Endothelial cell of umbilical vein (primary cell): ENCODE data around the gene TYRO3. TPM values are rescaled to one million over a fixed set of nuclear protein-coding genes. Genes with fewer than 3 reads are reported as not detected.

Experiments used
- BruUV-seq: library from RNA; stranded (reverse); fragments of 400-500 nt; replicated peaks from 2 replicates; lab custom pipeline; 2021; lab: Mats Ljungman, UMichigan
- CTCF ChIA-PET: fragments of 300-600, 350-600 bp; sonication (Branson Sonifier 250); formaldehyde crosslinking; loops from one replicate; lab custom pipeline; 2021; ENCODE audit warnings: antibody characterized with exemption, inconsistent platforms; lab: Charles Lee
- POLR2A ChIA-PET: fragments of 300-600, 350-600 bp; sonication (Branson Sonifier 250); formaldehyde crosslinking; loops from one replicate; lab custom pipeline; 2021; ENCODE audit warnings: antibody characterized with exemption, inconsistent platforms; lab: Charles Lee
- DNase-seq: peaks from one replicate; pipeline ENCODE4 v3.0.0-alpha.2; 2011; ENCODE audit warnings: low read depth, low spot score
- FAIRE-seq: peaks from 2 replicates; lab custom pipeline; 2011; peaks lifted over from hg19 to GRCh38; lab: Jason Lieb, UNC
- H2AFZ ChIP-seq: 2 replicates; pipeline ENCODE4 v1.6.0; 2012; ENCODE audit warnings: low read depth, low read length, control low read depth, inconsistent platforms
- H3K27ac ChIP-seq: 2 replicates; pipeline ENCODE4 v1.5.1; 2011; ENCODE audit warnings: low read depth, mild to moderate bottlenecking, control low read depth, low read length, moderate library complexity; ENCODE audit not compliant: insufficient read depth
- H3K27me3 ChIP-seq, 2 experiments: 2 replicates each; pipeline versions ENCODE4 v1.6.0 to v1.6.1; 2011; ENCODE audit warnings: low read length in 2 of 2, mixed read lengths in 1 of 2; ENCODE audit not compliant: control insufficient read depth in 2 of 2, insufficient read depth in 2 of 2
- H3K36me3 ChIP-seq, 2 experiments: 2 replicates in 1 of 2; 3 replicates in 1 of 2; pipeline ENCODE4 v1.5.1; 2011; ENCODE audit warnings: low read length in 2 of 2, mild to moderate bottlenecking in 1 of 2, moderate library complexity in 1 of 2; ENCODE audit not compliant: control insufficient read depth in 2 of 2, insufficient read depth in 2 of 2; ENCODE audit errors: extremely low read depth in 1 of 2
- H3K4me1 ChIP-seq: 3 replicates; pipeline ENCODE4 v1.5.1; 2011; ENCODE audit warnings: mild to moderate bottlenecking, low read length; ENCODE audit not compliant: control insufficient read depth, insufficient read depth; ENCODE audit errors: extremely low read depth
- H3K4me2 ChIP-seq: 2 replicates; pipeline ENCODE4 v1.6.1; 2011; ENCODE audit warnings: low read length, control low read depth, mixed read lengths; ENCODE audit not compliant: insufficient read depth
- H3K4me3 ChIP-seq, 3 experiments: fragments of 200-600 bp in 1 of 3; sonication (generic), shearing (Covaris generic) in 1 of 3; replicated peaks in 1 of 3; 2 replicates each; pipeline ENCODE4 v1.5.1; 2011 to 2016; ENCODE audit warnings: control low read depth in 3 of 3, low read length in 3 of 3, mild to moderate bottlenecking in 2 of 3, inconsistent platforms in 1 of 3, low read depth in 1 of 3, moderate library complexity in 1 of 3; ENCODE audit not compliant: insufficient read depth in 1 of 3
- H3K79me2 ChIP-seq: 2 replicates; pipeline ENCODE4 v1.6.0; 2012; ENCODE audit warnings: low read length, inconsistent platforms; ENCODE audit not compliant: control insufficient read depth, insufficient read depth
- H3K9ac ChIP-seq: replicated peaks from 2 replicates; pipeline ENCODE3; 2011; ENCODE audit warnings: low read length, control low read depth; ENCODE audit not compliant: insufficient read depth; ENCODE audit errors: extremely low read depth
- H3K9me1 ChIP-seq: replicated peaks from 3 replicates; pipeline ENCODE4 v1.6.0; 2011; ENCODE audit warnings: mild to moderate bottlenecking, low read length; ENCODE audit not compliant: control insufficient read depth, insufficient read depth; ENCODE audit errors: extremely low read depth
- H3K9me3 ChIP-seq: replicated peaks from 2 replicates; pipeline ENCODE4 v1.5.1; 2012; ENCODE audit warnings: low read length, inconsistent platforms; ENCODE audit not compliant: control insufficient read depth, insufficient read depth
- H4K20me1 ChIP-seq: replicated peaks from 2 replicates; pipeline ENCODE3; 2011; ENCODE audit warnings: mild to moderate bottlenecking, low read length; ENCODE audit not compliant: control insufficient read depth, insufficient read depth; ENCODE audit errors: extremely low read depth
- CTCF ChIP-seq, 2 donors: IDR thresholded peaks; 1 replicate in 1 of 2; 2 replicates in 1 of 2; pipeline ENCODE4 v1.5.1; 2011; ENCODE audit warnings: low read length in 2 of 2, mild to moderate bottlenecking in 2 of 2, moderate library complexity in 2 of 2, control low read depth in 1 of 2, inconsistent platforms in 1 of 2, low read depth in 1 of 2; ENCODE audit not compliant: insufficient read depth in 1 of 2; ENCODE audit errors: extremely low read depth in 1 of 2
- EZH2 ChIP-seq: IDR thresholded peaks from 2 replicates; pipeline ENCODE4 v1.6.1; 2012; ENCODE audit warnings: borderline replicate concordance, low read depth, mild to moderate bottlenecking, moderate library complexity, low read length, inconsistent platforms; ENCODE audit not compliant: severe bottlenecking
- FOS ChIP-seq: IDR thresholded peaks from 2 replicates; pipeline ENCODE4 v1.6.1; 2011; ENCODE audit warnings: mild to moderate bottlenecking, low read length, moderate library complexity, borderline replicate concordance; ENCODE audit not compliant: insufficient read depth
- GATA2 ChIP-seq: IDR thresholded peaks from 2 replicates; pipeline ENCODE4 v1.7.0; 2011; ENCODE audit warnings: low read depth, mild to moderate bottlenecking, moderate library complexity, mixed read lengths, low read length; ENCODE audit not compliant: insufficient read length, insufficient read depth
- JUN ChIP-seq: IDR thresholded peaks from 2 replicates; pipeline ENCODE4 v1.6.1; 2011; ENCODE audit warnings: borderline replicate concordance, low read depth; ENCODE audit not compliant: insufficient read length, insufficient read depth
- MAX ChIP-seq: IDR thresholded peaks from 2 replicates; pipeline ENCODE4 v1.6.1; 2011; ENCODE audit not compliant: insufficient read depth, insufficient read length
- MYC ChIP-seq: IDR thresholded peaks from one replicate; pipeline ENCODE4 v1.6.1; 2011; ENCODE audit warnings: mild to moderate bottlenecking, low read depth, low read length
- POLR2A ChIP-seq: IDR thresholded peaks from 2 replicates; pipeline ENCODE4 v1.6.1; 2012; ENCODE audit warnings: low read depth, mild to moderate bottlenecking, control low read depth, low read length
- POLR2AphosphoS5 ChIP-seq: IDR thresholded peaks from 2 replicates; pipeline ENCODE4 v1.6.1; 2012; ENCODE audit warnings: low read depth, mild to moderate bottlenecking, control low read depth, low read length, moderate library complexity; ENCODE audit not compliant: insufficient read depth
- dilution Hi-C: fragments of 300-500 bp; cut with MboI; formaldehyde crosslinking; loops from one replicate; pipeline ENCODE4 v1.15.0; 2019; ENCODE audit warnings: low sequenced_read_pairs; ENCODE audit not compliant: extremely low pct_ligation_motif_present
- intact Hi-C: fragments of 100-400 bp; cut with micrococcal nuclease; formaldehyde crosslinking; loops from one replicate; pipeline ENCODE4 v1.10.0; 2022
- polyA plus RNA-seq, 4 experiments: library from polyadenylated mRNA; depleted of rRNA in 3 of 4; stranded (reverse) in 3 of 4; unstranded in 1 of 4; fragments of >200 nt; gene quantifications; 2 replicates each; pipeline versions ENCODE4 v1.2.1 to v1.2.3, GENCODE V29; 2011 to 2012; ENCODE audit warnings: missing spikeins in 1 of 4
- total RNA-seq: library from RNA; stranded (reverse); gene quantifications from 2 replicates; pipeline ENCODE4 v1.2.3, GENCODE V29; 2021

Gene TYRO3
- total and polyA plus RNA-seq, 2 donors (not counting 3 experiments of a cell fraction or from before 2014, with no cell fraction given): 14.1 to 14.5 TPM

GRCh38 chr15:41599061-41599460 lies 40.0 kb downstream of the TYRO3 start:
- peaks cover 1% of the 10 kb centered on the region for H3K4me1 ChIP-seq
- no peaks in the 10 kb centered on the region for H3K9me3 ChIP-seq
- no peak overlapping the region for H3K27ac ChIP-seq
- intact Hi-C loops (no loop called here), dilution Hi-C loops (no loop called here)
- H3K4me3 ChIP-seq: no peak overlapping the region
- no peak overlapping the region for H3K9ac ChIP-seq
- DNase-seq (no peak), FAIRE-seq (no peak)
- no TSS peak for BruUV-seq
- no peaks in the 10 kb centered on the region for H4K20me1 ChIP-seq
- CTCF ChIA-PET: interaction anchor here (1.4 kb wide), 1 partner anchor 133 kb away, joined by 3 read pairs; no protein-coding TSS in a partner anchor
- no peak overlapping the region for H3K4me2 ChIP-seq
- TF ChIP-seq POLR2AphosphoS5 (no peak), EZH2 (no peak), POLR2A (no peak), CTCF (IDR thresholded peaks at IDR 0.05; ENCODE audit: extremely low read depth in 1 of 2, insufficient read depth in 1 of 2, low read depth in 1 of 2, low read length in 2 of 2) (no peak), JUN (no peak), MYC (no peak), GATA2 (no peak), FOS (no peak), MAX (no peak)
- no peaks in the 10 kb centered on the region for H3K36me3 ChIP-seq
- H3K27me3 ChIP-seq: peaks cover 3 to 9% of the 10 kb centered on the region in 2 experiments
- H3K79me2 ChIP-seq: no peaks in the 10 kb centered on the region
- no peak overlapping the region for H2AFZ ChIP-seq
- POLR2A ChIA-PET: no interaction called here
- H3K9me1 ChIP-seq: no peaks in the 10 kb centered on the region
